Mesenchymal stem cell (in vitro differentiated cells and primary cell): ENCODE results near the gene CA10.

Experiments used
- DNase-seq: peaks from one replicate; pipeline ENCODE4 v3.0.0-alpha.2; 2013
- H2AFZ ChIP-seq: one replicate; pipeline ENCODE4 v1.6.1; 2013; ENCODE audit warnings: low read depth, mild to moderate bottlenecking, control low read depth, inconsistent platforms, low read length, moderate library complexity
- H2AK5ac ChIP-seq: 2 replicates; pipeline ENCODE4 v1.6.1; 2013; ENCODE audit warnings: low read length, moderate library complexity, mild to moderate bottlenecking, inconsistent platforms; ENCODE audit not compliant: severe bottlenecking
- H2BK120ac ChIP-seq: one replicate; pipeline ENCODE4 v1.6.1; 2013; ENCODE audit warnings: low read depth, mild to moderate bottlenecking, inconsistent platforms, low read length, moderate library complexity
- H2BK12ac ChIP-seq, 2 experiments: one replicate each; pipeline ENCODE4 v1.6.1; 2013; ENCODE audit warnings: inconsistent platforms in 2 of 2, low read length in 2 of 2, mild to moderate bottlenecking in 2 of 2, moderate library complexity in 2 of 2, control low read depth in 1 of 2
- H2BK15ac ChIP-seq: one replicate; pipeline ENCODE4 v1.6.1; 2013; ENCODE audit warnings: mild to moderate bottlenecking, low read depth, inconsistent platforms; ENCODE audit not compliant: poor library complexity, severe bottlenecking
- H2BK5ac ChIP-seq: 2 replicates; pipeline ENCODE4 v1.6.1; 2013; ENCODE audit warnings: low read depth, mild to moderate bottlenecking, low read length, control low read depth, inconsistent platforms; ENCODE audit not compliant: poor library complexity, severe bottlenecking
- H3K14ac ChIP-seq, 2 experiments: one replicate each; pipeline ENCODE4 v1.6.1; 2013; ENCODE audit warnings: inconsistent platforms in 2 of 2, low read length in 2 of 2, control low read depth in 1 of 2, mild to moderate bottlenecking in 1 of 2, moderate library complexity in 1 of 2
- H3K18ac ChIP-seq, 2 experiments: one replicate each; pipeline ENCODE4 v1.6.1; 2013; ENCODE audit warnings: inconsistent platforms in 2 of 2, low read length in 2 of 2, control low read depth in 1 of 2, low read depth in 1 of 2, mild to moderate bottlenecking in 1 of 2
- H3K23ac ChIP-seq, 2 experiments: one replicate each; pipeline ENCODE4 v1.6.1; 2013; ENCODE audit warnings: inconsistent platforms in 2 of 2, low read length in 2 of 2, mild to moderate bottlenecking in 2 of 2, moderate library complexity in 2 of 2, control low read depth in 1 of 2
- H3K27ac ChIP-seq: 2 replicates; pipeline ENCODE4 v1.5.1; 2013; ENCODE audit warnings: mild to moderate bottlenecking, moderate library complexity, low read length, control low read depth, inconsistent platforms; ENCODE audit not compliant: poor library complexity, severe bottlenecking
- H3K27me3 ChIP-seq, 2 experiments: 2 replicates each; pipeline versions ENCODE4 v1.6.1 to v1.7.0; 2013; ENCODE audit warnings: low read length in 2 of 2, mild to moderate bottlenecking in 2 of 2, moderate library complexity in 2 of 2, control low read depth in 1 of 2, inconsistent platforms in 1 of 2; ENCODE audit not compliant: control insufficient read depth in 1 of 2, insufficient read depth in 1 of 2
- H3K36me3 ChIP-seq, 2 experiments: 2 replicates each; pipeline versions ENCODE4 v1.6.1 to v1.7.0; 2013; ENCODE audit warnings: low read length in 2 of 2, control low read depth in 1 of 2, inconsistent platforms in 1 of 2, low read depth in 1 of 2, mild to moderate bottlenecking in 1 of 2; ENCODE audit not compliant: insufficient read depth in 2 of 2, control insufficient read depth in 1 of 2
- H3K4ac ChIP-seq, 2 experiments: one replicate each; pipeline ENCODE4 v1.6.1; 2013; ENCODE audit warnings: inconsistent platforms in 2 of 2, low read length in 2 of 2, mild to moderate bottlenecking in 2 of 2, moderate library complexity in 2 of 2, control low read depth in 1 of 2, low read depth in 1 of 2
- H3K4me1 ChIP-seq: 2 replicates; pipeline ENCODE4 v1.6.1; 2013; ENCODE audit warnings: low read depth, low read length, control low read depth; ENCODE audit not compliant: control insufficient read depth, insufficient read depth
- H3K4me2 ChIP-seq: 2 replicates; pipeline ENCODE4 v1.6.1; 2013; ENCODE audit warnings: low read length, mild to moderate bottlenecking, inconsistent platforms; ENCODE audit not compliant: poor library complexity, severe bottlenecking
- H3K4me3 ChIP-seq, 2 experiments: 2 replicates each; pipeline versions ENCODE4 v1.5.1 to v1.7.0; 2013; ENCODE audit warnings: low read length in 2 of 2, mild to moderate bottlenecking in 2 of 2, control low read depth in 1 of 2, low read depth in 1 of 2; ENCODE audit not compliant: insufficient read depth in 1 of 2
- H3K79me1 ChIP-seq: replicated peaks from 2 replicates; pipeline ENCODE4 v1.6.1; 2013; ENCODE audit warnings: mild to moderate bottlenecking, control low read depth, low read length, inconsistent platforms; ENCODE audit not compliant: poor library complexity, severe bottlenecking
- H3K9ac ChIP-seq: 2 replicates; pipeline ENCODE4 v1.7.0; 2013; ENCODE audit warnings: mild to moderate bottlenecking, low read length, moderate library complexity
- H3K9me3 ChIP-seq: 2 replicates; pipeline ENCODE4 v1.7.0; 2013; ENCODE audit warnings: mild to moderate bottlenecking, low read length; ENCODE audit not compliant: control insufficient read depth
- H4K8ac ChIP-seq: one replicate; pipeline ENCODE4 v1.6.1; 2013; ENCODE audit warnings: inconsistent platforms, mild to moderate bottlenecking, low read length, moderate library complexity
- H4K91ac ChIP-seq: one replicate; pipeline ENCODE4 v1.6.1; 2013; ENCODE audit warnings: mild to moderate bottlenecking, low read length, inconsistent platforms
- WGBS: methylation state at CpG from one replicate; pipeline ENCODE4 v1.1.7; 2013; ENCODE audit warnings: mixed read lengths; 5-methylcytosine and 5-hydroxymethylcytosine counted together

CA10 gene

GRCh38 chr17:51674579-51675255 lies 483.8 kb downstream of the CA10 start:
- no peak overlapping the region for H4K91ac ChIP-seq
- no peak overlapping the region for H2BK120ac ChIP-seq
- no peak overlapping the region for H4K8ac ChIP-seq
- no peak overlapping the region for H2BK5ac ChIP-seq
- no peaks in the 10 kb centered on the region for H3K79me1 ChIP-seq
- H3K27ac ChIP-seq, result no peak overlapping the region
- no peak overlapping the region for H3K4me3 ChIP-seq
- H3K36me3 ChIP-seq, result no peaks in the 10 kb centered on the region
- H3K18ac ChIP-seq, result no peak overlapping the region
- H3K4me2 ChIP-seq, result no peak overlapping the region
- H3K4me1 ChIP-seq, result no peaks in the 10 kb centered on the region
- H3K9me3 ChIP-seq, result no peaks in the 10 kb centered on the region
- no peak overlapping the region for H3K14ac ChIP-seq
- H2BK15ac ChIP-seq, result no peak overlapping the region
- H3K9ac ChIP-seq, result no peak overlapping the region
- H3K23ac ChIP-seq, result no peak overlapping the region
- no peak overlapping the region for H3K4ac ChIP-seq
- 71% methylated on average over 11 of the region's 12 CpGs for WGBS
- DNase-seq, result no peak
- H2AFZ ChIP-seq, result no peak overlapping the region
- H2AK5ac ChIP-seq, result no peak overlapping the region
- no peak overlapping the region for H2BK12ac ChIP-seq
- no peaks in the 10 kb centered on the region for H3K27me3 ChIP-seq

DNA sequence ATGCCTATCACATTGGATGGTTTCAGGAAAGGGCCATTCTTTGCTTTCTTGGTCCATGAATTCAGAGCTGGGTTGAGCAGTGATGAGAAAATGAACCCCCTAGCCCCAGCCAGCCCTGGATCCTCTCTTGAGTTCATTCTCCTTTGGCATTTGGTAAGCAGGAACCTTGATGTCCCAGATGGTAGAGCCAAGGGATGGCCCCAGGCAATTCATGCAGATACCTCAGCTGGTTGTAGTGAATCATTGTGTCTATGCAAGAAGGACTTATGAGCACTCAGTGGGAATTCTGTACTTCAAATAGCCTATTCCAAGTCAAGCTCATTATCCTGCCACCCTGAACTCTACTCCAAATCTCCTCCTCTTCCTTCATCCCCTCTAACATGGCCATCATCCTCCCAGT lies 485.4 kb downstream of the CA10 start:
- no peak overlapping the region for H4K8ac ChIP-seq
- H3K14ac ChIP-seq, result no peak overlapping the region
- H3K4ac ChIP-seq, result no peak overlapping the region
- no peak overlapping the region for H2BK12ac ChIP-seq
- DNase-seq, result no peak
- H2BK120ac ChIP-seq, result no peak overlapping the region
- no peaks in the 10 kb centered on the region for H3K27me3 ChIP-seq
- H3K18ac ChIP-seq, result no peak overlapping the region
- no peak overlapping the region for H3K27ac ChIP-seq
- no peak overlapping the region for H2BK5ac ChIP-seq
- H3K36me3 ChIP-seq, result no peaks in the 10 kb centered on the region
- H2BK15ac ChIP-seq, result no peak overlapping the region
- H4K91ac ChIP-seq, result no peak overlapping the region
- no peak overlapping the region for H3K9ac ChIP-seq
- H3K79me1 ChIP-seq, result no peaks in the 10 kb centered on the region
- H3K9me3 ChIP-seq, result no peaks in the 10 kb centered on the region
- H3K4me2 ChIP-seq, result no peak overlapping the region
- H3K4me1 ChIP-seq, result no peaks in the 10 kb centered on the region
- H3K4me3 ChIP-seq, result no peak overlapping the region
- H3K23ac ChIP-seq, result no peak overlapping the region
- H2AFZ ChIP-seq, result no peak overlapping the region
- no peak overlapping the region for H2AK5ac ChIP-seq

- no peak overlapping the region for H3K9ac ChIP-seq
These were observed 486.4 kb downstream of the CA10 start for GRCh38 chr17:51672065-51672464.

DNA sequence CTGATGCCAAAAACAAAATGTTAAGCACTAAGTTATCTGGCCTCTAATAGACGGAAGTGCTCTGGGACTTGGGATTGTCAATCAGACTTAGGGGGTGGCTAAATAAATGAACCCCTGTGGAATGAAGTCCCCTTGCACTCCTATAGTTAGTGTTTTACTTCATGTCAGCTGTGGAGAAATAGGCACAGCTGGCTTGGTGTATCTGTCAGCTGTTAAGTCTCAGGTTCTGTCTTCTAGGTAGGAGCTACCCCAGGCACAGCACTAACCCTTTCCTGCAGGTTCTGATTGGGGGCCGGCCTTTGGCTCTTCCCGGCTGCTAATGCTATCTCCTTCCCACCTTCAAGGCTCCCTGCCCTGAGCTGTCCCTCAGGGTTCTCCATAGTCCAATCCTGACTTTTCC lies 487.6 kb downstream of the CA10 start:
- Histone ChIP-seq H3K27ac (no peak overlapping the region), H3K4ac (no peak overlapping the region), H4K91ac (no peak overlapping the region), H2AK5ac (no peak overlapping the region), H2BK15ac (no peak overlapping the region), H3K36me3 (no peaks in the 10 kb centered on the region), H3K9ac (no peak overlapping the region), H3K14ac (no peak overlapping the region), H3K79me1 (no peaks in the 10 kb centered on the region), H3K23ac (no peak overlapping the region), H3K18ac (no peak overlapping the region), H2BK12ac (no peak overlapping the region), H2BK120ac (no peak overlapping the region), H3K27me3 (no peaks in the 10 kb centered on the region), H3K4me2 (no peak overlapping the region), H2BK5ac (no peak overlapping the region), H3K4me3 (no peak overlapping the region), H2AFZ (no peak overlapping the region), H3K9me3 (no peaks in the 10 kb centered on the region), H4K8ac (no peak overlapping the region), H3K4me1 (no peaks in the 10 kb centered on the region)
- DNase-seq, result no peak
- 92% methylated on average over 3 of the region's 3 CpGs for WGBS

More at GRCh38 chr17:51672065-51672464, 486.4 kb downstream of the CA10 start:
- H2BK120ac ChIP-seq, result no peak overlapping the region
- H2BK15ac ChIP-seq, result no peak overlapping the region
- H3K14ac ChIP-seq, result no peak overlapping the region
- no peaks in the 10 kb centered on the region for H3K36me3 ChIP-seq
- no peak overlapping the region for H3K18ac ChIP-seq
- H3K23ac ChIP-seq, result no peak overlapping the region
- H3K27me3 ChIP-seq, result no peaks in the 10 kb centered on the region
- H3K4me2 ChIP-seq, result no peak overlapping the region
- no peak overlapping the region for H2BK12ac ChIP-seq
- no peaks in the 10 kb centered on the region for H3K9me3 ChIP-seq
- H4K8ac ChIP-seq, result no peak overlapping the region
- H3K4ac ChIP-seq, result no peak overlapping the region
- H3K79me1 ChIP-seq, result no peaks in the 10 kb centered on the region
- no peak overlapping the region for H2AFZ ChIP-seq
- H3K27ac ChIP-seq, result no peak overlapping the region
- H2AK5ac ChIP-seq, result no peak overlapping the region
- no peak for DNase-seq
- no peak overlapping the region for H2BK5ac ChIP-seq
- no peak overlapping the region for H4K91ac ChIP-seq
- WGBS, result 66% methylated on average over 4 of the region's 4 CpGs
- no peak overlapping the region for H3K4me3 ChIP-seq
- H3K4me1 ChIP-seq, result no peaks in the 10 kb centered on the region
